Glutamatergic neuron (in vitro differentiated cells): ENCODE results near the gene TCEAL2. TPM values are rescaled to one million over a fixed set of nuclear protein-coding genes. Genes with fewer than 3 reads are reported as not detected.

Source experiments
- DNase-seq: peaks from one replicate; pipeline ENCODE4 v3.0.0; 2022
- H3K27ac Mint-ChIP-seq: one replicate; pipeline ENCODE4 v1.8.0; 2020; ENCODE audit warnings: mild to moderate bottlenecking, mixed read lengths, inconsistent platforms; ENCODE audit not compliant: unreplicated experiment
- H3K27me3 Mint-ChIP-seq: one replicate; pipeline ENCODE4 v1.8.0; 2020; ENCODE audit warnings: mild to moderate bottlenecking, moderate library complexity, mixed read lengths, inconsistent platforms; ENCODE audit not compliant: unreplicated experiment
- H3K36me3 Mint-ChIP-seq: one replicate; pipeline ENCODE4 v1.8.0; 2020; ENCODE audit warnings: mild to moderate bottlenecking, mixed read lengths, inconsistent platforms; ENCODE audit not compliant: unreplicated experiment
- H3K4me1 Mint-ChIP-seq: one replicate; pipeline ENCODE4 v1.8.0; 2020; ENCODE audit warnings: mild to moderate bottlenecking, low read depth, mixed read lengths, inconsistent platforms; ENCODE audit not compliant: unreplicated experiment
- H3K4me3 Mint-ChIP-seq: one replicate; pipeline ENCODE4 v1.8.0; 2020; ENCODE audit warnings: mild to moderate bottlenecking, mixed read lengths, inconsistent platforms; ENCODE audit not compliant: unreplicated experiment
- H3K9me3 Mint-ChIP-seq: one replicate; pipeline ENCODE4 v1.8.0; 2020; ENCODE audit warnings: mild to moderate bottlenecking, moderate library complexity, mixed read lengths, inconsistent platforms; ENCODE audit not compliant: unreplicated experiment
- total RNA-seq: library from RNA; stranded (reverse); fragmentation: NEBNext Ultra II Directional; extraction: Animal tissue kit (Norgen Biotek cat#: 25700); gene quantifications from one replicate; pipeline ENCODE4 v1.2.1, GENCODE V29; 2021; ENCODE audit not compliant: unreplicated experiment
- TF ChIP-seq, protein P1 (sequence below): fragments of 200-600 bp; sonication (generic); IDR thresholded peaks from one replicate; pipeline ENCODE4 v1.5.0; 2021; ENCODE audit not compliant: partially characterized antibody, unreplicated experiment

Gene TCEAL2
- total RNA-seq, 1 donor from 2014 or later = 6.3 TPM

GRCh38 chrX:102154218-102154860 lies 28.9 kb downstream of the TCEAL2 start:
- TF ChIP-seq, protein P1, sequence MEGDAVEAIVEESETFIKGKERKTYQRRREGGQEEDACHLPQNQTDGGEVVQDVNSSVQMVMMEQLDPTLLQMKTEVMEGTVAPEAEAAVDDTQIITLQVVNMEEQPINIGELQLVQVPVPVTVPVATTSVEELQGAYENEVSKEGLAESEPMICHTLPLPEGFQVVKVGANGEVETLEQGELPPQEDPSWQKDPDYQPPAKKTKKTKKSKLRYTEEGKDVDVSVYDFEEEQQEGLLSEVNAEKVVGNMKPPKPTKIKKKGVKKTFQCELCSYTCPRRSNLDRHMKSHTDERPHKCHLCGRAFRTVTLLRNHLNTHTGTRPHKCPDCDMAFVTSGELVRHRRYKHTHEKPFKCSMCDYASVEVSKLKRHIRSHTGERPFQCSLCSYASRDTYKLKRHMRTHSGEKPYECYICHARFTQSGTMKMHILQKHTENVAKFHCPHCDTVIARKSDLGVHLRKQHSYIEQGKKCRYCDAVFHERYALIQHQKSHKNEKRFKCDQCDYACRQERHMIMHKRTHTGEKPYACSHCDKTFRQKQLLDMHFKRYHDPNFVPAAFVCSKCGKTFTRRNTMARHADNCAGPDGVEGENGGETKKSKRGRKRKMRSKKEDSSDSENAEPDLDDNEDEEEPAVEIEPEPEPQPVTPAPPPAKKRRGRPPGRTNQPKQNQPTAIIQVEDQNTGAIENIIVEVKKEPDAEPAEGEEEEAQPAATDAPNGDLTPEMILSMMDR = peak; percentile 51
- Mint-ChIP-seq H3K27me3 (no peaks in the 10 kb centered on the region), H3K4me3 (peak overlapping the region; percentile 98), H3K36me3 (no peaks in the 10 kb centered on the region), H3K4me1 (no peaks in the 10 kb centered on the region), H3K9me3 (no peaks in the 10 kb centered on the region), H3K27ac (no peak overlapping the region)
- DNase-seq = peak; percentile 42

DNA sequence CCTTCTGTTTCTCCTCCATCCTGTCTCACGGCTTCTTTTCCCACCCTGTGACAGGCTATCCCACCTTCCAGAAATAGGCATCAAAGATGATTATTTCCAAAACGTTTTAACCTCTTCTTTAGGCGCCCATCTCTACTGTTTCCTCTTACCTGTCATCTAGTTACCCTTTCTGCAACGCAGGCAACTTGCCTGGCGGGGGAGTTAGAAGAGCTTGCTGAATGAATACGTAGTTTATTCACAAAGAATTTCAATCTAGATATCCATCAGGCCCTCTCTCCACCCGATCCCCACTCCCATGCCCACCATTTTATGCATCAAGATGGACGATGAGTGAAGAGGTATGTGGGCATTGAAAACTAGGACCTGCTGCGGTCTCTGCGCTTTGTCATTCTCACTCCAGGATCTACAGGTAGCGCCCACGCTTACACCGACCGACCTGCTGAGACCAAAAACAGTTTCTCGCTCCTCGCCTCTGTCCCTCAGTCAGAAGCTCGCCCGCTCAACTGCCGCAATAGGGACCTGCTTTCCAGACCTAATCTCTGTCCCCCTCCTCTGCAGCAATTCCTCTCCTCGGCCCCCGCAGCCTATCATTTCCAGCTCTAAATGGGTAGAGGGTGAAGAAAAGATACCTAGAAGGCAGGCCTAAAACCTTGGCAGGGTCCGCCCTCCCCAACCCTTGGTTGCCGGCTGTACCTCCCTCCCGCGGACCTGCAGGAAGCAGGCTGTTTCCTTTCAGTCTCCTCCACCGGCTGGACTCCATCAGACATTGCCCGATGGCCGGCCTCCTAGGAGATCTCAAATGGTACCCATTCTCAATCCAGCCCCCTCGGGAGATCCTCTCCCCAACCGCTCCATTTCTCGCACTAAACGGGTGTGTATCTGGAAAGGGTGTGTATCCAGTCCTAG lies 29.7 kb downstream of the TCEAL2 start:
- H3K9me3 Mint-ChIP-seq = no peaks in the 10 kb centered on the region
- H3K4me1 Mint-ChIP-seq = no peaks in the 10 kb centered on the region
- peak overlapping the region; percentile 98 for H3K4me3 Mint-ChIP-seq
- no peaks in the 10 kb centered on the region for H3K27me3 Mint-ChIP-seq
- peak overlapping the region; percentile 17 for H3K27ac Mint-ChIP-seq
- peak; percentile 27 for DNase-seq
- H3K36me3 Mint-ChIP-seq = no peaks in the 10 kb centered on the region
- TF ChIP-seq, protein P1 = no peak

DNA sequence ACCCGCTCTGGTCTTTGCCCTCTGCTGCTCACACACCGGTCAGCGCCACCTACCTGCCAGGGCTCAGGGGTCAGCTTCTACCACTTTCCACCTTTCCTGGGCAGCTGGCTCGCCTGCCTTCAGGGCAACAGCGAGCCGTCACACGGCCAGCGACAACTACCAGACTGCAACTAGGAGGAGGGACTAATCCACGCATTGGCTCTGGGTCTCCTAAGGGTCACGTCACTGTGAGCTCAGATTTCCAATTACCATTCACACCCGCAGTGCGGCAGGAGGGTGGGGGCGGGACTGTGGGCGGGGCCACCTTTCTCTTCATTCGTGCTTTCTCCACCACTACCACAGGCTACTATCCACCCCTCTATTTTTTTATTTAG lies 30.3 kb downstream of the TCEAL2 start, which contains the start of gene BEX5:
Gene BEX5 (minus strand): TSS at position 172 of the 374 bp plus-strand sequence. CDS start 1,712 bp downstream, outside the sequence.
- Mint-ChIP-seq H3K27ac (peak within 1 kb of the TSS; percentile 17), H3K4me3 (peak within 1 kb of the TSS; percentile 98), H3K27me3 (no peaks in the 10 kb centered on the region), H3K9me3 (no peaks in the 10 kb centered on the region), H3K36me3 (no peaks in the 10 kb centered on the region), H3K4me1 (no peaks in the 10 kb centered on the region)
- DNase-seq = peak; percentile 54
- TF ChIP-seq, protein P1 = no peak

Other genes with a start within 250 kb of the TCEAL2 start
- gene ZMAT1, start 193.7 kb upstream of the TCEAL2 start, total RNA-seq = 5.2 TPM
- not detected for gene TCEAL6, start 16.8 kb downstream of the TCEAL2 start, total RNA-seq
- gene BEX5, start 30.3 kb downstream of the TCEAL2 start, total RNA-seq = 3.6 TPM
- gene TCP11X1, start 89.6 kb downstream of the TCEAL2 start, total RNA-seq = 0.61 TPM
- gene NXF2, start 121.5 kb downstream of the TCEAL2 start, total RNA-seq = 1.4 TPM